HK-2 (cell line): ENCODE data around the gene HASPIN.
A peak's percentile ranks its signal among the peaks of the same experiment; 100 is the strongest.
"Not testable (repeated sequence)": the region's sequence is repeated elsewhere in the genome, so short reads cannot be mapped to it uniquely, and the experiment has no call there.

Source experiments
- DNase-seq: peaks from one replicate; pipeline ENCODE4 v3.0.0-alpha.2; 2018; ENCODE audit not compliant: unreplicated experiment

Gene HASPIN

GRCh38 chr17:3695723-3696411, 27.8 kb upstream of the HASPIN start, which contains the start of gene P2RX5:
Gene P2RX5, minus strand, starts transcription at chr17:3696155. Its CDS starts 150 bp downstream, at chr17:3696005.
- DNase-seq, result peak; percentile 37

- no peak for DNase-seq
Measured at GRCh38 chr17:3697103-3697476, 26.6 kb upstream of the HASPIN start.

GRCh38 chr17:3698139-3698538, 25.6 kb upstream of the HASPIN start:
- DNase-seq, result no peak

GRCh38 chr17:3699951-3700350, 23.8 kb upstream of the HASPIN start:
- no peak for DNase-seq

GRCh38 chr17:3702041-3702539, 21.6 kb upstream of the HASPIN start:
- not testable (repeated sequence) for DNase-seq

GRCh38 chr17:3704931-3705717, 18.6 kb upstream of the HASPIN start:
- no peak for DNase-seq

- DNase-seq, result not testable (repeated sequence)
Measured at GRCh38 chr17:3705718-3705984, 18.1 kb upstream of the HASPIN start.

GRCh38 chr17:3708366-3708765, 15.3 kb upstream of the HASPIN start:
- no peak for DNase-seq

- no peak for DNase-seq
Measured at GRCh38 chr17:3710951-3711383, 12.7 kb upstream of the HASPIN start.

- DNase-seq, result no peak
Measured at GRCh38 chr17:3712811-3713463, 10.8 kb upstream of the HASPIN start.

- no peak for DNase-seq
Measured at GRCh38 chr17:3715296-3715695, 8.4 kb upstream of the HASPIN start.

- no peak for DNase-seq
Measured at GRCh38 chr17:3718201-3718600, 5.5 kb upstream of the HASPIN start.

GRCh38 chr17:3719265-3719664, 4.4 kb upstream of the HASPIN start:
- DNase-seq, result no peak

GRCh38 chr17:3722716-3723115, 987 bp upstream of the HASPIN start:
- no peak for DNase-seq

GRCh38 chr17:3723188-3723555, 531 bp upstream of the HASPIN start:
- DNase-seq, result no peak

GRCh38 chr17:3724378-3725077, 825 bp downstream of the HASPIN start:
- peak; percentile 43 for DNase-seq

GRCh38 chr17:3727041-3727440, 3.3 kb downstream of the HASPIN start:
- no peak for DNase-seq

GRCh38 chr17:3728099-3728498, 4.4 kb downstream of the HASPIN start:
- DNase-seq, result not testable (repeated sequence)

GRCh38 chr17:3729881-3730280, 6.2 kb downstream of the HASPIN start:
- no peak for DNase-seq

- no peak for DNase-seq
Measured at GRCh38 chr17:3730881-3731429, 7.3 kb downstream of the HASPIN start.

GRCh38 chr17:3732210-3732621, 8.5 kb downstream of the HASPIN start:
- DNase-seq, result no peak

GRCh38 chr17:3734911-3735276, 11.2 kb downstream of the HASPIN start:
- DNase-seq, result not testable (repeated sequence)
